Activated naive CD8-positive, alpha-beta T cell treated with anti-CD3 and anti-CD28 coated beads, Interleukin-2, amount 10 ng/mL, durations not matched to agents 7 days and 5 days (primary cell): Measurements from ENCODE around the gene RPTOR. TPM values are rescaled to one million over a fixed set of nuclear protein-coding genes. Genes with fewer than 3 reads are reported as not detected.
A peak's percentile ranks its signal among the peaks of the same experiment; 100 is the strongest.

Source experiments
- ATAC-seq: fragments of 150-1000 bp; cut with Tn5 transposase; one replicate; pipeline ENCODE4 v1.10.0; 2021; ENCODE audit warnings: low read depth, moderate library complexity
- POLR2A ChIA-PET: fragments of 350-600 bp; sonication (Branson Sonifier 250); formaldehyde crosslinking; loops from one replicate; lab custom pipeline; 2021; ENCODE audit warnings: antibody characterized with exemption; lab: Charles Lee
- DNase-seq: peaks from one replicate; pipeline ENCODE4 v3.0.0; 2021
- H3K27ac Mint-ChIP-seq: one replicate; pipeline ENCODE4 v1.8.0; 2022; ENCODE audit warnings: mild to moderate bottlenecking, mixed read lengths
- H3K27me3 Mint-ChIP-seq: one replicate; pipeline ENCODE4 v1.8.0; 2022; ENCODE audit warnings: mild to moderate bottlenecking, moderate library complexity, mixed read lengths
- H3K36me3 Mint-ChIP-seq: one replicate; pipeline ENCODE4 v1.8.0; 2021; ENCODE audit warnings: mild to moderate bottlenecking, mixed read lengths
- H3K4me1 Mint-ChIP-seq: one replicate; pipeline ENCODE4 v1.8.0; 2021; ENCODE audit warnings: mixed read lengths
- H3K4me3 Mint-ChIP-seq: one replicate; pipeline ENCODE4 v1.8.0; 2022; ENCODE audit warnings: mild to moderate bottlenecking, moderate library complexity, mixed read lengths
- H3K9me3 Mint-ChIP-seq: one replicate; pipeline ENCODE4 v1.8.0; 2021; ENCODE audit warnings: mixed read lengths
- total RNA-seq, 2 experiments: library from RNA; stranded (reverse); gene quantifications; one replicate each; pipeline ENCODE4 v1.2.3, GENCODE V29; 2021

The RPTOR gene
- total RNA-seq, 2 experiments from 2014 or later = 43.2 to 43.8 TPM

DNA sequence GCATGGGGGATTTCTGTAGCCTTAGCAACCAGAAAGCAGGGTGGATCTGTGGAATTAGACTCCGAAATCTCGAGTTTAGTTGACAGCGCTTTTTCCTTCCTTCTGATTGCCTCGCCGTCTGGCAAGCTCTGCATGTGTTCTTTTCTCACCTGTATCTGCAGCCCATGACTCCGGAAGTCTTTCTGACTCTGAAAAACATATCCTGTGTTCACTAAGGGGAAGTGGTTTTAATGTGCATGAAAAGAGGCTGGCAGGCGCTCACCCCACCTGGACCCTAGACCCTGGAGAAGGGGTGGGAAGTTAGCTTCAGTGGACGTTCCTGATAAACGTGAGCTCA lies 158.5 kb downstream of the RPTOR start:
- peaks cover 36% of the 10 kb centered on the region for H3K4me1 Mint-ChIP-seq
- peaks cover 14% of the 10 kb centered on the region for H3K9me3 Mint-ChIP-seq
- H3K36me3 Mint-ChIP-seq = peaks cover 49% of the 10 kb centered on the region
- POLR2A ChIA-PET = interaction anchor here (0.6 to 1.4 kb wide), 4 partner anchors 36 to 248 kb away, joined by 3 to 8 read pairs (median 6); no protein-coding TSS in a partner anchor
- ATAC-seq (peak; percentile 87), DNase-seq (no peak)
- peak overlapping the region; percentile 73 for H3K4me3 Mint-ChIP-seq
- peak overlapping the region; percentile 93 for H3K27ac Mint-ChIP-seq
- peaks cover 2% of the 10 kb centered on the region for H3K27me3 Mint-ChIP-seq

DNA sequence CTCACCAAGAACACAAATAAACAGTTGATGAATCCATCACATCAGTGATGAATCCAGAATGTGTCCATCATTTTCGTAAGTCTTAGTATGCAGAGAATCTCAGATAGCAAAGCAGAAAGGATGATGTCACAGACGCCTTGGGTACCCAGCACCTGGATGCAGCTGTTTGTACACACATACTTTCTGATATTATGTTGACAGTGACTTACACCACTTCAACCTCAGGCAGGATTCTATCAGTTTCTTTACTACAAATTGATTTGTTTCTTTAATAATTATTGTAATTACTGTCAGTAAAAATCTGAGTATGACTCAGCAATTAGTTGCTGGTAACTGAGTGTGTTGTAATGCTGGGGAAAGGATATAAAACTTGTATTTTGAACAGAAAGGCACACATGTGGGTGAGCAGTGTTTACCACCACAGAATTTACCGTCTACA lies 159.8 kb downstream of the RPTOR start:
- Mint-ChIP-seq H3K9me3 (peaks cover 14% of the 10 kb centered on the region), H3K27me3 (peaks cover 2% of the 10 kb centered on the region), H3K27ac (peak overlapping the region; percentile 77), H3K4me1 (peaks cover 42% of the 10 kb centered on the region), H3K36me3 (peaks cover 54% of the 10 kb centered on the region), H3K4me3 (peak overlapping the region; percentile 49)
- DNase-seq (no peak), ATAC-seq (no peak)
- POLR2A ChIA-PET = interaction anchor here (0.9 kb wide), 1 partner anchor 54 kb away, joined by 3 read pairs; no protein-coding TSS in a partner anchor

DNA sequence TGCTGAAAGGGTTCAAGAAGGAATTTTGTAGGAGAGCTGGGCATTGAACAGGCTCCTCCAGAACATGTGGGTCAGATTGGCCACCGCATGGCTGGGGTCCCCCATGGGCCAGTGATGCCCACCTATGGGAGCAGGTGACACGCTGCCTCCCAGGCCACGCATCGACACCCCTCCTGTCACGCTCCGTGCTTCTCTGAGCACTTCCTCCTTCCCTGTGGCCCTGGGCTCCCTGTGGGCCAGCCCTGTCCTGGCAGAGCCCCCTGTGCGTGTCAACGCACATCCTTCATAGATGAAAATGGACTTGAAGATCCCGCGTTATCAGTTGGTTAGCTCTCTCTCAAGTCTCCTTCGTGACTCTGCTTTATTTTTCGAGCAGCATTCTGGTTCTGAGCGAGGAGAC lies 160.3 kb downstream of the RPTOR start:
- Mint-ChIP-seq H3K4me1 (peaks cover 44% of the 10 kb centered on the region), H3K36me3 (peaks cover 56% of the 10 kb centered on the region), H3K4me3 (no peak overlapping the region), H3K27ac (no peak overlapping the region), H3K27me3 (peaks cover 2% of the 10 kb centered on the region), H3K9me3 (peaks cover 11% of the 10 kb centered on the region)
- no peak for DNase-seq
- no peak for ATAC-seq
- POLR2A ChIA-PET = interaction anchor here (0.9 kb wide), 1 partner anchor 55 kb away, joined by 3 read pairs; no protein-coding TSS in a partner anchor

DNA sequence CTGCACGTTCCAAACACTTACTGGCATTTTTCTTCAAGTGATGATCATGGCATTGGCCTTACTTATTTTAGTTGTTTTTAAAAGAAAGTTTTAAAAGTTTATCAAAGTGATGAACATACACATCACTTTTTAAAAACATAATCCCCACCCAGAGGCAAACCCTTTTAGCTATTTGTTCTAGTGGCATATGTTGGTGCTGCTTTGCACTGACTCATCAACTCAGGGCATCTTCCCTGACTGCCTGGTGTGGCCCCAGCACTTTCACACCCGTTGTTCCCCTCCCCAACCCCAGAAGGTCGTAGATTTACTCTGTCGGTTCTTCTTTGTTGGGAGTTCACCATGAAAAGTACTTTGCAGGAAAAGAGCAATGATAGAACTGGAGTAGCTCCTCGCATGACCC lies 161.3 kb downstream of the RPTOR start:
- POLR2A ChIA-PET = no interaction called here
- H3K4me1 Mint-ChIP-seq = peaks cover 44% of the 10 kb centered on the region

DNA sequence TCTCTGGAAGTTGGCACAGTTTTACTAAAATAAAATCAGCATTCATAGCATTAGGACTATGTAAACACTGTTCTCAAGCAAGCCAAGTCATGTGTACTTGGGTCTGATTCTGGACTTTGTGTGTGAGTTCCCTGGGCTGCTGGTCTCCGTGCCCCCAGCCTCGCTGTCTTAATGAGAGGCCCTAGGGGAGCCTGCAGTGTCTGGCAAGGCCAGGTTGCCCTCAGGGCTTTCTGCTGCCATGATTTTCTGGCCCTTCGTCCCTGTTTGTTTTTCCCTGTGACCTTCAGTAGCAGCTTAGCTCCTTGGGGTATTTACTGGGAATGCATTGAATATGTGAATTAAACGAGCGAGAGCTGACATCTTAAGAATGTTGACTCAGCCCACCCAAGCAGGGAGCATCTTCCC lies 161.8 kb downstream of the RPTOR start:
- Mint-ChIP-seq H3K27me3 (no peaks in the 10 kb centered on the region), H3K36me3 (peaks cover 53% of the 10 kb centered on the region), H3K4me3 (no peak overlapping the region), H3K27ac (no peak overlapping the region), H3K4me1 (peaks cover 47% of the 10 kb centered on the region), H3K9me3 (peaks cover 3% of the 10 kb centered on the region)
- ATAC-seq = no peak
- POLR2A ChIA-PET = no interaction called here
- DNase-seq = no peak

More for the DNA sequence above, 161.3 kb downstream of the RPTOR start:
- no peak overlapping the region for H3K27ac Mint-ChIP-seq
- H3K9me3 Mint-ChIP-seq = peaks cover 3% of the 10 kb centered on the region
- H3K27me3 Mint-ChIP-seq = no peaks in the 10 kb centered on the region
- no peak for ATAC-seq
- H3K36me3 Mint-ChIP-seq = peaks cover 50% of the 10 kb centered on the region
- no peak for DNase-seq
- H3K4me3 Mint-ChIP-seq = no peak overlapping the region

DNA sequence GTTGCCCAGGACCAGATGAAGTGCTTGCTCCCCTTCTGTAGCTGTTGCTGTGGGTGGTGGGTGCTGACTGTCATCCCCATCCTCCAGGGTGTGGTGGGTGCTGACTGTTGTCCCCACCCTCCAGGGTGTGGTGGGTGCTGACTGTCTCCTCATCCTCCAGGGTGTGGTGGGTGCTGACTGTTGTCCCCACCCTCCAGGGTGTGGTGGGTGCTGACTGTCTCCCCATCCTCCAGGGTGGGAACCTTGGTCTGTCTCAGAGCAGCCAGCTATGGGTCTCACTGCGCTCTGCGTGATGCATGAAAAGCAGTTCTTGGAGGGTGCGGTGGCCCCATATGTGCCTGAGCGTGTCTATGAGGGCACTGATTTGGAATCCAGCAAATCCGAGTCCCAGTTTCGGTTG lies 163.8 kb downstream of the RPTOR start:
- H3K27me3 Mint-ChIP-seq = no peaks in the 10 kb centered on the region
- H3K9me3 Mint-ChIP-seq = peaks cover 3% of the 10 kb centered on the region
- no peak overlapping the region for H3K27ac Mint-ChIP-seq
- H3K4me1 Mint-ChIP-seq = peaks cover 35% of the 10 kb centered on the region
- ATAC-seq = peak; percentile 35
- H3K4me3 Mint-ChIP-seq = no peak overlapping the region
- POLR2A ChIA-PET = interaction anchor here (0.6 kb wide), 1 partner anchor 50 kb away, joined by 3 read pairs; no protein-coding TSS in a partner anchor
- no peak for DNase-seq
- H3K36me3 Mint-ChIP-seq = peaks cover 42% of the 10 kb centered on the region

DNA sequence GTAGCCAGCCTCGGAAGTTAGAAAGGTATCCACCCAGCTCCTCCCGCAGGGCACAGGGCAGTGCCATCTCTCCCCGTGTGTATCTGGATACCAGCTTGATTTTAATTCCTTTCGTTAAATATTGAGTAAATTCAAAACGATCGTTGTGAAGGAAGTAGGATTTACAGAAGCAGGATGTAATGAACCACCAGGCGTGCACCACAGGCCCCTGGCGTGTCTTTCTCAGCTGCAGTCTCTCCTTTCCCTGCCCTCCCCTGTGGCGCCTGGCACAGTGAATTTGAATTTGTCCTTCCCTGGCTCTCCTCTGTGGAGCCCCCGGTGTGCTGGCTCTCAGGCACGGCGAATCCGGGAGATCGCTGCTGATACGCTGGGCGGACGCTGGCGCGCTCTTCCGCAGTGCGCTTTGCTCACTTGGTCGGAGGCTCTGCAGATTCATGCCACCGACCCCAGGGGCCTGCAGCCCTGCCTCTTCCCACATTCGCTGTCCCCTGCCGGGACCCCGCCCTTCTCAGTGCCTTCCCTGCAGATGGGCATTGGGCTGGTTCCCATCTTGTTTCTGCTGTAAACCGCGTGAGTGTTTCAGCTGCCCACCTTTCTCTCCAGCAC lies 164.6 kb downstream of the RPTOR start:
- peaks cover 28% of the 10 kb centered on the region for H3K4me1 Mint-ChIP-seq
- POLR2A ChIA-PET = no interaction called here
- H3K4me3 Mint-ChIP-seq = no peak overlapping the region
- H3K36me3 Mint-ChIP-seq = peaks cover 39% of the 10 kb centered on the region
- H3K9me3 Mint-ChIP-seq = peaks cover 2% of the 10 kb centered on the region
- DNase-seq = no peak
- no peak for ATAC-seq
- H3K27ac Mint-ChIP-seq = peak overlapping the region; percentile 67
- no peaks in the 10 kb centered on the region for H3K27me3 Mint-ChIP-seq

DNA sequence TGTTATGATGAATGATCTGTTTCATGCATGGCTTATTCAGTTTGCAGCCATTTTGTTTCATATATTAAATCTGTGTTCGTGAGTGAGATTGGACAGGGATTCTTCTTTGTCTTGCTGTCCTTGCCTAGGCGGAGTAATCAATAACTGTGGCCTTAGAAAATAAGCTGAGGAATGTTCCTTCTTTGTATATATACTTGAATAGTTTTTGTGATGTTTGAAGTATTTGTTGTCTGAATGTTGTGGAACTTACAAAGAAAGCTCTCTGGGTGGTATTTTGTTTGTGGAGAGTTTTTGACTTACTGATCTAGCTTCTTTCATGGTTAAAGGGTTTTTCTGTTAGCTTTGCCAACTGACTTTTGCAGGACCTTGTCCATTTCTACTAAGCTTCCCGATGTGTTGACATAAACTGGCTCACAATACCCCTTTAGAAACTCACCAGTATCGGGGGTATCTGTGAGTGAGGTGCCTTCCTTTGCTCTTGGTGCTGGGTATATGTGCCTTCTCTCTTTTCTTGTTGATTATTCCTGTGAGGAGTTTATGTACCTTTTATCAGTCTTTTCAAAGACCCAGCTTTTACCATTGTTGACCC lies 166.2 kb downstream of the RPTOR start:
- Mint-ChIP-seq H3K27ac (peak overlapping the region; percentile 30), H3K9me3 (peaks cover 3% of the 10 kb centered on the region), H3K36me3 (peaks cover 38% of the 10 kb centered on the region), H3K4me1 (peaks cover 22% of the 10 kb centered on the region), H3K27me3 (no peaks in the 10 kb centered on the region), H3K4me3 (no peak overlapping the region)
- DNase-seq = no peak
- ATAC-seq = no peak
- POLR2A ChIA-PET = no interaction called here

DNA sequence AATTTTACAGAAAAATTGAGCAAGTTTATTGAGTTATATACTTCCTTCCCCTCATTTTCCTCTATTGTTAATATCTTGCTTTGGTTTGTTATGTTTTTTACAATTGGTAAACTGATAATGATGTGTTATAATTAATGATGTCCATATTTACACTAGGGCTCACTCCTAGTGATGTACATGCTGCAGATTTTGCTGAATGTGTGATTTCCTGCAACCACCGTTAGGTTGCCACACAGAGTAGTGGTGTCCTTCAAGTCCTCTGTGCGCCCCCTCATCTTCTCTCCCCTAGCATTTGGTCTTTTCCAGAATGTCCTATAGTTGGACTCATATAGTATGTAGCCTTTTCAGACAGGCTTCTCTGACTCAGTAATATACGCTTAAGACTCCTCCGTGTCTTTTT lies 167.5 kb downstream of the RPTOR start:
- POLR2A ChIA-PET = no interaction called here

DNA sequence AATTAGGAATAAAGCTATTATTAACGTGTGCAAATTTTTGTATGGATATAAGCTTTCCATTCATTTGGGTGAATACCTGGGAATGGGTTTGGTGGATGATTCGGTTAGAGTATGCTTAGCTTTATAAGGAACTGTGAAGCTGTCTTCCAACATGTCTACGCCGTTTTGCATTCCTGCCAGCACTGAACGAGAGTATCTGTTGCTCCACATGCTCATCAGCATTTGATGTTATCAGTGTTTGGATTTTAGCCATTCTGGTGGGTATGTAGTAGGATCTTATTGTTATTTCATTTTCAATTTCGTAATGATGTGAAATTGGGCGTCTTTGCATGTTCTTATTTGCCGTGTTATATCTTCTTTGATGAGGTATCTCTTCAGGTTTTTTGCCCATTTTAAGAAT lies 168.0 kb downstream of the RPTOR start:
- DNase-seq (no peak), ATAC-seq (no peak)
- Mint-ChIP-seq H3K9me3 (peaks cover 3% of the 10 kb centered on the region), H3K27me3 (no peaks in the 10 kb centered on the region), H3K27ac (no peak overlapping the region), H3K4me3 (no peak overlapping the region), H3K4me1 (peaks cover 16% of the 10 kb centered on the region), H3K36me3 (peaks cover 41% of the 10 kb centered on the region)
- POLR2A ChIA-PET = interaction anchor here (0.6 kb wide), 1 partner anchor 19 kb away, joined by 3 read pairs; no protein-coding TSS in a partner anchor

More for the DNA sequence above, 167.5 kb downstream of the RPTOR start:
- H3K27me3 Mint-ChIP-seq = no peaks in the 10 kb centered on the region
- H3K4me1 Mint-ChIP-seq = peaks cover 17% of the 10 kb centered on the region
- no peak overlapping the region for H3K27ac Mint-ChIP-seq
- no peak for ATAC-seq
- H3K4me3 Mint-ChIP-seq = no peak overlapping the region
- H3K9me3 Mint-ChIP-seq = peaks cover 3% of the 10 kb centered on the region
- DNase-seq = no peak
- H3K36me3 Mint-ChIP-seq = peaks cover 42% of the 10 kb centered on the region

DNA sequence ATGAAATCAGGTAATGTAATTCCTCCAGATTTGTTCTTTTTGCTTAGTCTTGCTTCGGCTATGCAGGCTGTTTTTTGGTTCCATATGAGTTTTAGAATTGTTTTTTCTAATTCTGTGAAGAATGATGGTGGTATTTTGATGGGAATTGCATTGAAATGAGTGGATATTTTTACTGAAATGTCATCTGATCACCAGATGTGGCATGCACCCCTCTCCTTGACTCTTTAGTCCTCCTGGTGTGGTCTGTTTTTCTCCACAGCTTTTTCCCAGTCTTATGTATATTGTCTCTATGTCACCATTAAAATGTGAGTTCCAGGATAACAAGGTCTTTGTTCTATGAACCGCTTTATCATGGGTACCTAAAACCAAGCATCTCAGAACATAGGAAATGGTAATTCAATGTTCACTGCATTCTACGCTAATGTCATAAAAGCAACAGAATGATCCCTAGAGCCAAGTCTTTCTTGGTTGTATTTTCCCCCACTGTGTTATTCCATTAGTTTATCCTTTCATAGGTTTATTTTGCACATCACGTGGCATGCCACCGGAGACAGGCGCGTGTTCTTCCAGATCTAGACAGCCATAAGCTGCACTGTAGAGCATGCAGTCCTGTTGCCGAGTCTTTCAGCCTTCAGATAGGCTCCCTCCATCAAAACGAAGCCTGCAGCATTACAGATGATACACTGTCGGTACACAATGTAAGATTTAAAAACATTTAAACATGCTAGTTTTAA lies 172.5 kb downstream of the RPTOR start:
- Mint-ChIP-seq H3K27me3 (no peaks in the 10 kb centered on the region), H3K36me3 (peaks cover 24% of the 10 kb centered on the region), H3K4me3 (no peak overlapping the region), H3K27ac (no peak overlapping the region), H3K4me1 (peaks cover 24% of the 10 kb centered on the region), H3K9me3 (peaks cover 3% of the 10 kb centered on the region)
- ATAC-seq = no peak
- POLR2A ChIA-PET = no interaction called here
- DNase-seq = no peak

DNA sequence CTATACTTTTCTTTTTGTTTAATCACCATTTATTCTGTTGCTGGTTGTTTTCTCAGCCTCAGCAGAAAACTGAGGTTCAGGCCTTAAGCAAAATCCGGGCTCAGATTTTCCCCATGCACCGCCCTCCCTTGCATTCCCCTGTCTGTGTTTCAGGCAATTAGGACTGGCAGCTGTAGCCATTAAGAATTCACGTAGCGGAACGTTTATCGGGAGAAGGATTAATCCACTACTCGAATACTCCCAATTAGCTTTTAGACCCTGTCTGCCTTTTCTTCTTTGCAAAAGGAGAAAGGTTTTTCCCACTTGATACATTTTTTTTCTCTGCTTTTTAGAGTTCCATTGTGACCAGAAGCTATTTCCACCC lies 173.1 kb downstream of the RPTOR start:
- POLR2A ChIA-PET = no interaction called here
- Mint-ChIP-seq H3K4me1 (peaks cover 26% of the 10 kb centered on the region), H3K4me3 (no peak overlapping the region), H3K27ac (no peak overlapping the region), H3K9me3 (peaks cover 3% of the 10 kb centered on the region), H3K27me3 (no peaks in the 10 kb centered on the region), H3K36me3 (peaks cover 24% of the 10 kb centered on the region)
- DNase-seq (no peak), ATAC-seq (no peak)

DNA sequence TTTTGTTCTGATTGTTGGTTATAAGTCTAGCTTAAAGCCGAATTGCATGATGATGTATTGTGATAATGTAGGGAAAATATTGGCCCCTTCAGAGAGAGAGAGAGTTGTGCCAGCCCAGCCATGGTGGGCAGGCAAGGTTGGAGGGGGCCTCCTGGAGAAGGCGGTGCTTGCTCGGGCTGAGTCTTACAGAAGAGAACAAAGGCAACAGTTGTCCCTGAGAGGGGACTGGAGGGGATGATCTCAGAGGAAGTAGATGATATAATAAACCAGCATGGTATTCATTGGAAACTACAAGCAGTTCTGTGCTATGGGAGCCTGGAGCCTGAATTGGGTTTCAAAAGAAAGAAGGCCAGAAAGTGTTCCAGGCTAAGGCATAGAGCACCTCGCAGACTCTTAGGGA lies 173.8 kb downstream of the RPTOR start:
- POLR2A ChIA-PET = no interaction called here
- Mint-ChIP-seq H3K36me3 (peaks cover 22% of the 10 kb centered on the region), H3K4me3 (no peak overlapping the region), H3K27me3 (no peaks in the 10 kb centered on the region), H3K9me3 (peaks cover 2% of the 10 kb centered on the region), H3K27ac (peak overlapping the region; percentile 57), H3K4me1 (peaks cover 26% of the 10 kb centered on the region)
- ATAC-seq = no peak
- no peak for DNase-seq
